K562 (cell line): ENCODE data around the gene GNAI2. TPM values are rescaled to one million over a fixed set of nuclear protein-coding genes. Genes with fewer than 3 reads are reported as not detected.

Source experiments
- ATAC-seq: fragments of 200-7000 bp; cut with Tn5 transposase; 3 replicates; pipeline ENCODE4 v1.9.1; 2020; ENCODE audit warnings: moderate library complexity
- BruUV-seq: library from RNA; stranded (reverse); fragments of 400-500 nt; replicated peaks from 2 replicates; lab custom pipeline; 2021; lab: Mats Ljungman, UMichigan
- CTCF ChIA-PET: fragments of 300-600 bp; formaldehyde crosslinking; extraction: SDS; loops from one replicate; lab custom pipeline; 2021; ENCODE audit warnings: low intra/inter-chr PET ratio; lab: Yijun Ruan, JAX
- POLR2A ChIA-PET: fragments of 300-600, 350-650 bp; sonication (Branson Sonifier 250); formaldehyde crosslinking; extraction: SDS; loops from one replicate; lab custom pipeline; 2021; ENCODE audit warnings: antibody characterized with exemption, inconsistent platforms; lab: Yijun Ruan, JAX
- DNase-seq, 4 experiments: peaks; one replicate each; pipeline versions ENCODE4 v3.0.0 to v3.0.0-alpha.2; 2011 to 2018; ENCODE audit warnings: low spot score in 3 of 4, mixed read lengths in 3 of 4; ENCODE audit errors: extremely low read depth in 1 of 4
- FAIRE-seq: peaks from 2 replicates; lab custom pipeline; 2011; peaks lifted over from hg19 to GRCh38; lab: Jason Lieb, UNC
- H2AFZ ChIP-seq: 2 replicates; pipeline ENCODE4 v1.6.0; 2011; ENCODE audit warnings: low read depth, low read length, control low read depth, inconsistent platforms
- H3K27ac ChIP-seq: fragments of 200-600 bp; 3 replicates; pipeline ENCODE4 v1.8.0; 2011; ENCODE audit warnings: low read depth, mild to moderate bottlenecking, control low read depth, inconsistent platforms, low read length, moderate library complexity, mixed read lengths; ENCODE audit errors: extremely low read depth
- H3K27me3 ChIP-seq, 2 experiments: fragments of 300-600 bp in 1 of 2; 2 replicates in 1 of 2; 3 replicates in 1 of 2; pipeline versions ENCODE4 v1.6.0 to v1.8.0; 2011; ENCODE audit warnings: inconsistent platforms in 2 of 2, low read length in 2 of 2, mild to moderate bottlenecking in 1 of 2, mixed read lengths in 1 of 2, moderate library complexity in 1 of 2; ENCODE audit not compliant: control insufficient read depth in 2 of 2, insufficient read depth in 2 of 2
- H3K36me3 ChIP-seq: fragments of 300-600 bp; 3 replicates; pipeline ENCODE4 v1.8.0; 2011; ENCODE audit warnings: mild to moderate bottlenecking, low read length, inconsistent platforms; ENCODE audit not compliant: control insufficient read depth, insufficient read depth
- H3K4me1 ChIP-seq, 2 experiments: fragments of 200-600 bp in 1 of 2; replicated peaks in 1 of 2; 2 replicates in 1 of 2; 3 replicates in 1 of 2; pipeline versions ENCODE4 v1.5.1 to v1.8.0; 2011; ENCODE audit warnings: inconsistent platforms in 2 of 2, low read length in 2 of 2, mild to moderate bottlenecking in 1 of 2, mixed read lengths in 1 of 2, moderate library complexity in 1 of 2; ENCODE audit not compliant: control insufficient read depth in 2 of 2, insufficient read depth in 2 of 2
- H3K4me2 ChIP-seq: 2 replicates; pipeline ENCODE4 v1.6.1; 2011; ENCODE audit warnings: low read length, control low read depth, inconsistent platforms, mixed read lengths; ENCODE audit not compliant: insufficient read depth
- H3K4me3 ChIP-seq: fragments of 200-600 bp; sonication (generic), shearing (Covaris generic); 2 replicates; pipeline ENCODE4 v1.5.1; 2016; ENCODE audit warnings: control low read depth, inconsistent platforms
- H3K79me2 ChIP-seq: fragments of 200-600 bp; 3 replicates; pipeline ENCODE4 v1.8.0; 2011; ENCODE audit warnings: low read length, inconsistent platforms; ENCODE audit not compliant: control insufficient read depth, insufficient read depth
- H3K9ac ChIP-seq, 2 experiments: 2 replicates each; pipeline versions ENCODE4 v1.6.0 to v1.6.1; 2011; ENCODE audit warnings: low read depth in 2 of 2, low read length in 2 of 2, control low read depth in 1 of 2, inconsistent platforms in 1 of 2, mild to moderate bottlenecking in 1 of 2, mixed read lengths in 1 of 2; ENCODE audit not compliant: insufficient read depth in 1 of 2
- H3K9me1 ChIP-seq: one replicate; pipeline ENCODE4 v1.6.0; 2011; ENCODE audit warnings: inconsistent platforms, mild to moderate bottlenecking, low read length, moderate library complexity; ENCODE audit not compliant: control insufficient read depth, insufficient read depth
- H3K9me3 ChIP-seq: replicated peaks from 2 replicates; pipeline ENCODE4 v1.5.1; 2011; ENCODE audit warnings: low read depth, low read length, inconsistent platforms; ENCODE audit not compliant: control insufficient read depth, insufficient read depth
- H4K20me1 ChIP-seq: replicated peaks from 2 replicates; pipeline ENCODE4 v1.6.1; 2011; ENCODE audit warnings: low read length, inconsistent platforms, mixed read lengths; ENCODE audit not compliant: control insufficient read depth, insufficient read depth
- ADNP ChIP-seq: fragments of 200-800 bp; sonication (Bioruptor generic); IDR thresholded peaks from 2 replicates; pipeline ENCODE4 v1.6.1; 2016; ENCODE audit warnings: missing genetic modification characterization, missing compliant biosample characterization
- BDP1 ChIP-seq: IDR thresholded peaks from 3 replicates; pipeline ENCODE4 v1.6.1; 2011; ENCODE audit not compliant: insufficient read length, insufficient read depth
- DIDO1 ChIP-seq: fragments of 450-650 bp; IDR thresholded peaks from 2 replicates; pipeline ENCODE4 v1.6.1; 2016; ENCODE audit warnings: low read depth, missing biosample characterization, missing genetic modification characterization
- E2F4 ChIP-seq: sonication (generic); formaldehyde crosslinking; IDR thresholded peaks from 2 replicates; pipeline ENCODE4 v1.8.0; 2022; ENCODE audit warnings: mild to moderate bottlenecking, low read depth, missing genetic modification reagents
- EHMT2 ChIP-seq: fragments of 450-650 bp; IDR thresholded peaks from 2 replicates; pipeline ENCODE4 v1.6.1; 2018; ENCODE audit warnings: antibody characterized with exemption
- ETV1 ChIP-seq: fragments of 450-650 bp; conservative IDR thresholded peaks from 2 replicates; pipeline ENCODE4 v1.6.1; 2016; ENCODE audit warnings: missing genetic modification characterization, control low read depth, low read depth, missing compliant biosample characterization
- FOXP1 ChIP-seq: sonication (generic); formaldehyde crosslinking; IDR thresholded peaks from 2 replicates; pipeline ENCODE4 v1.8.0; 2022; ENCODE audit warnings: mild to moderate bottlenecking, missing genetic modification reagents
- KAT7 ChIP-seq: sonication (generic); formaldehyde crosslinking; IDR thresholded peaks from 2 replicates; pipeline ENCODE4 v1.8.0; 2022; ENCODE audit warnings: missing genetic modification reagents, mild to moderate bottlenecking, borderline replicate concordance
- MEF2A ChIP-seq: IDR thresholded peaks from 2 replicates; pipeline ENCODE4 v1.6.1; 2011; ENCODE audit warnings: low read depth, mild to moderate bottlenecking, low read length, moderate library complexity; ENCODE audit not compliant: control insufficient read depth
- PCBP2 ChIP-seq: fragments of 200-400 bp; formaldehyde crosslinking; IDR thresholded peaks from 2 replicates; pipeline ENCODE4 v1.6.1; 2018; ENCODE audit warnings: low read length, low read depth, mild to moderate bottlenecking, moderate library complexity; ENCODE audit not compliant: poor library complexity, severe bottlenecking
- PHF21A ChIP-seq: fragments of 450-650 bp; IDR thresholded peaks from 2 replicates; pipeline ENCODE4 v1.6.1; 2017; ENCODE audit warnings: low read depth, borderline replicate concordance
- RBM17 ChIP-seq: fragments of 200-400 bp; formaldehyde crosslinking; IDR thresholded peaks from 2 replicates; pipeline ENCODE4 v1.6.1; 2017; ENCODE audit warnings: low read depth, mild to moderate bottlenecking, low read length, borderline replicate concordance
- SMARCA4 ChIP-seq: fragments of 450-650 bp; IDR thresholded peaks from 2 replicates; pipeline ENCODE4 v1.6.1; 2016
- TCF3 ChIP-seq: sonication (generic); formaldehyde crosslinking; IDR thresholded peaks from 2 replicates; pipeline ENCODE4 v1.4.0; 2020; ENCODE audit warnings: mild to moderate bottlenecking, missing genetic modification reagents
- TCF7 ChIP-seq: sonication (generic); IDR thresholded peaks from 2 replicates; pipeline ENCODE4 v1.6.1; 2016; ENCODE audit warnings: antibody characterized with exemption, borderline replicate concordance
- ZBTB5 ChIP-seq: fragments of 450-650 bp; IDR thresholded peaks from 2 replicates; pipeline ENCODE4 v1.6.1; 2017; ENCODE audit warnings: antibody characterized with exemption
- ZC3H4 ChIP-seq: sonication (generic); formaldehyde crosslinking; IDR thresholded peaks from 2 replicates; pipeline ENCODE4 v1.9.0; 2021; ENCODE audit warnings: missing genetic modification reagents, borderline replicate concordance
- ZEB2 ChIP-seq: fragments of 450-650 bp; IDR thresholded peaks from 2 replicates; pipeline ENCODE4 v1.6.1; 2016
- ZNF324 ChIP-seq: fragments of 250-450 bp; sonication (Bioruptor Pico); IDR thresholded peaks from 2 replicates; pipeline ENCODE4 v1.4.0; 2020; ENCODE audit warnings: mild to moderate bottlenecking
- ZNF764 ChIP-seq: fragments of 250-450 bp; sonication (Bioruptor Pico); IDR thresholded peaks from 2 replicates; pipeline ENCODE4 v1.4.0; 2020; ENCODE audit warnings: low read depth, mild to moderate bottlenecking, moderate library complexity
- WGBS: fragments of 100-300 bp; shearing (Covaris generic); methylation state at CpG from one replicate; pipeline ENCODE4 v1.1.6; 2016; ENCODE audit warnings: low coverage, mixed read lengths; ENCODE audit not compliant: insufficient coverage; ENCODE audit errors: missing lambda C conversion rate; 5-methylcytosine and 5-hydroxymethylcytosine counted together
- in situ Hi-C: fragments of 300-500 bp; cut with MboI; formaldehyde crosslinking; loops from 4 replicates; pipeline ENCODE4 v1.15.0; 2018; ENCODE audit warnings: inconsistent platforms, mixed read lengths
- intact Hi-C: fragments of 100-400 bp; cut with micrococcal nuclease; formaldehyde crosslinking; loops from 2 replicates; pipeline ENCODE4 v1.14.2; 2022
- polyA plus RNA-seq, 8 experiments: library from polyadenylated mRNA; depleted of rRNA in 4 of 8; stranded (reverse) in 5 of 8; unstranded in 3 of 8; fragments of >200 nt; fragmentation: Nextera tagmentation in 2 of 8; fragmentation: Illumina TruSeq in 1 of 8; extraction: Ambion mirVana in 2 of 8; extraction: Trizol in 1 of 8; gene quantifications; 2 replicates each; pipeline versions ENCODE4 v1.2.1 to v1.2.3, GENCODE V29; 2011 to 2014; ENCODE audit warnings: inconsistent platforms in 1 of 8, missing spikeins in 1 of 8
- total RNA-seq, 7 experiments: library from RNA; depleted of rRNA in 6 of 7; stranded (reverse); fragments of >200 nt in 6 of 7; fragmentation: Illumina TruSeq in 2 of 7; extraction: Trizol in 2 of 7; gene quantifications; 2 replicates each; pipeline versions ENCODE4 v1.2.1 to v1.2.3, GENCODE V29; 2011 to 2021; ENCODE audit warnings: low replicate concordance in 1 of 7

GNAI2 gene
- total and polyA plus RNA-seq, 9 of the 15 experiments (the other 6 are each of a cell fraction or from before 2014, with no cell fraction given): 1.1 to 72.2 (median 42.7) TPM

- H3K36me3 ChIP-seq: peaks cover 19% of the 10 kb centered on the region; the same call in 2 of the 3 replicates
- no peaks in the 10 kb centered on the region for H3K9me1 ChIP-seq
- intact Hi-C loops: loop anchor here (2.0 kb wide), 1 partner anchor 30 kb away; the partner anchor contains the start of gene TUSC2
- peak; percentile 85 for ATAC-seq
- DNase-seq: peak; percentile 89 to 97 (median 93)
- peak; percentile 99 for FAIRE-seq
- no TSS peak for BruUV-seq
- peaks cover 49% of the 10 kb centered on the region for H3K79me2 ChIP-seq
- H2AFZ ChIP-seq: peak within 1 kb of the TSS; percentile 92
- H3K9me3 ChIP-seq: no peaks in the 10 kb centered on the region
- in situ Hi-C loops: no loop called here
- WGBS: 0% methylated on average over 32 of the region's 61 CpGs
- no peaks in the 10 kb centered on the region for H4K20me1 ChIP-seq
- H3K4me3 ChIP-seq: peak within 1 kb of the TSS; percentile 83
- ChIA-PET CTCF (interaction anchor here (0.6 to 0.7 kb wide), 2 partner anchors 72 to 369 kb away, joined by 3 to 9 read pairs; no protein-coding TSS in a partner anchor), POLR2A (interaction anchor here (0.6 to 1.5 kb wide), 9 partner anchors 11 to 51 kb away, joined by 3 to 8 read pairs (median 3); partner anchors contain the start of gene TUSC2)
- no peaks in the 10 kb centered on the region for H3K27me3 ChIP-seq
- peak within 1 kb of the TSS; percentile 94 to 97 for H3K9ac ChIP-seq
- H3K4me2 ChIP-seq: peak within 1 kb of the TSS; percentile 94
- H3K27ac ChIP-seq: peak within 1 kb of the TSS; percentile 99
- H3K4me1 ChIP-seq: peaks cover 22 to 72% of the 10 kb centered on the region in 2 experiments; a peak in 4 of 5 replicates
- TF ChIP-seq PCBP2 (no peak), TCF3 (no peak), TCF7 (0 out of 2 replicates have a peak, but pooled peaks have one; percentile 43), ZNF324 (CRISPR knock-in tag) (no peak), BDP1 (no peak), ZNF764 (CRISPR knock-in tag) (no peak), RBM17 (no peak), DIDO1 (tag) (0 out of 2 replicates have a peak, but pooled peaks have one; percentile 27), FOXP1 (CRISPR knock-in tag) (0 out of 2 replicates have a peak, but pooled peaks have one; percentile 42), E2F4 (0 out of 2 replicates have a peak, but pooled peaks have one; percentile 41), KAT7 (CRISPR knock-in tag) (0 out of 2 replicates have a peak, but pooled peaks have one; percentile 30), ZEB2 (no peak), SMARCA4 (no peak), ZC3H4 (CRISPR knock-in tag) (no peak), EHMT2 (no peak), PHF21A (no peak), MEF2A (no peak), ETV1 (tag) (peak; percentile 48; the same call in 1 of the 2 replicates), ADNP (tag) (no peak), ZBTB5 (no peak)
Measured at GRCh38 chr3:50298836-50299637, 63.0 kb downstream of the GNAI2 start, which contains the start of the genes HYAL3 and NAA80. TSS of gene HYAL3 (minus strand) at chr3:50299405. CDS start at chr3:50295602, 3,803 bp downstream. TSS of gene NAA80 (minus strand) at chr3:50299405. CDS start at chr3:50297463, 1,942 bp downstream.
